Neuronal stem cell (in vitro differentiated cells): ENCODE results near the gene RPS19BP1.

Experiments used
- DNase-seq: peaks from one replicate; pipeline ENCODE4 v3.0.0-alpha.2; 2013; ENCODE audit warnings: low spot score
- H2AFZ ChIP-seq: one replicate; pipeline ENCODE4 v1.6.1; 2013; ENCODE audit warnings: mild to moderate bottlenecking, low read length, inconsistent platforms
- H2AK5ac ChIP-seq: 2 replicates; pipeline ENCODE4 v1.6.1; 2013; ENCODE audit warnings: low read depth, mild to moderate bottlenecking, inconsistent platforms, low read length, moderate library complexity, mixed read lengths
- H2BK120ac ChIP-seq: 2 replicates; pipeline ENCODE4 v1.6.1; 2013; ENCODE audit warnings: low read depth, mild to moderate bottlenecking, inconsistent platforms, low read length, moderate library complexity, mixed read lengths
- H2BK12ac ChIP-seq: one replicate; pipeline ENCODE4 v1.6.1; 2013; ENCODE audit warnings: low read length, inconsistent platforms
- H2BK15ac ChIP-seq: 2 replicates; pipeline ENCODE4 v1.6.1; 2013; ENCODE audit warnings: mild to moderate bottlenecking, low read length, inconsistent platforms, mixed read lengths
- H2BK5ac ChIP-seq: one replicate; pipeline ENCODE4 v1.6.1; 2013; ENCODE audit warnings: inconsistent platforms, mild to moderate bottlenecking, low read length, moderate library complexity
- H3K14ac ChIP-seq: one replicate; pipeline ENCODE4 v1.6.1; 2013; ENCODE audit warnings: low read length, inconsistent platforms
- H3K18ac ChIP-seq: 2 replicates; pipeline ENCODE4 v1.6.1; 2013; ENCODE audit warnings: low read length, inconsistent platforms
- H3K23ac ChIP-seq: 2 replicates; pipeline ENCODE4 v1.6.1; 2013; ENCODE audit warnings: low read depth, mild to moderate bottlenecking, mixed read lengths, low read length, inconsistent platforms; ENCODE audit not compliant: poor library complexity
- H3K27ac ChIP-seq: replicated peaks from 3 replicates; pipeline ENCODE4 v1.5.1; 2013; ENCODE audit warnings: low read length, inconsistent platforms
- H3K27me3 ChIP-seq, 3 experiments: 2 replicates each; pipeline ENCODE4 v1.6.1; 2013; ENCODE audit warnings: low read length in 3 of 3, mild to moderate bottlenecking in 2 of 3, inconsistent platforms in 1 of 3, low read depth in 1 of 3, mixed read lengths in 1 of 3, moderate library complexity in 1 of 3; ENCODE audit not compliant: control insufficient read depth in 3 of 3, insufficient read depth in 3 of 3
- H3K36me3 ChIP-seq, 2 donors: replicated peaks in 1 of 2; 2 replicates each; pipeline ENCODE4 v1.6.1; 2013; ENCODE audit warnings: low read length in 2 of 2; ENCODE audit not compliant: control insufficient read depth in 2 of 2, insufficient read depth in 2 of 2
- H3K4ac ChIP-seq: 2 replicates; pipeline ENCODE4 v1.6.1; 2013; ENCODE audit warnings: inconsistent platforms, mild to moderate bottlenecking, low read length, moderate library complexity
- H3K4me1 ChIP-seq, 2 donors: 1 replicate in 1 of 2; 2 replicates in 1 of 2; pipeline ENCODE4 v1.6.1; 2013; ENCODE audit warnings: low read length in 2 of 2, low read depth in 1 of 2; ENCODE audit not compliant: control insufficient read depth in 2 of 2, insufficient read depth in 1 of 2
- H3K4me2 ChIP-seq: one replicate; pipeline ENCODE4 v1.6.1; 2013; ENCODE audit warnings: mild to moderate bottlenecking, low read length, inconsistent platforms; ENCODE audit not compliant: insufficient read depth, poor library complexity, severe bottlenecking
- H3K4me3 ChIP-seq, 2 donors: 2 replicates each; pipeline ENCODE4 v1.5.1; 2013; ENCODE audit warnings: low read length in 2 of 2, mild to moderate bottlenecking in 2 of 2, inconsistent platforms in 1 of 2, moderate library complexity in 1 of 2
- H3K79me1 ChIP-seq: one replicate; pipeline ENCODE4 v1.6.1; 2013; ENCODE audit warnings: low read depth, mild to moderate bottlenecking, inconsistent platforms, low read length, moderate library complexity
- H3K9ac ChIP-seq: one replicate; pipeline ENCODE4 v1.6.1; 2013; ENCODE audit warnings: mild to moderate bottlenecking, low read depth, low read length, inconsistent platforms; ENCODE audit not compliant: poor library complexity
- H3K9me3 ChIP-seq, 2 donors: replicated peaks in 1 of 2; 2 replicates each; pipeline versions ENCODE3 to v1.6.1; 2013; ENCODE audit warnings: low read length in 2 of 2, mild to moderate bottlenecking in 2 of 2, inconsistent platforms in 1 of 2, low read depth in 1 of 2, mixed read lengths in 1 of 2, moderate library complexity in 1 of 2; ENCODE audit not compliant: control insufficient read depth in 2 of 2, insufficient read depth in 1 of 2
- H4K8ac ChIP-seq: one replicate; pipeline ENCODE4 v1.6.1; 2013; ENCODE audit warnings: low read depth, mild to moderate bottlenecking, inconsistent platforms, low read length, moderate library complexity
- H4K91ac ChIP-seq: one replicate; pipeline ENCODE4 v1.6.1; 2013; ENCODE audit warnings: low read length, low read depth, mild to moderate bottlenecking, inconsistent platforms; ENCODE audit not compliant: poor library complexity
- WGBS, 2 donors: extraction: QIAGEN DNeasy Blood & Tissue Kit; methylation state at CpG; one replicate each; pipeline ENCODE4 v1.1.7; 2013; ENCODE audit warnings: missing lambda C conversion rate in 2 of 2, mixed read lengths in 1 of 2; ENCODE audit not compliant: insufficient read length in 2 of 2, insufficient replicate concordance in 1 of 2; ENCODE audit errors: extremely low coverage in 2 of 2; 5-methylcytosine and 5-hydroxymethylcytosine counted together

Gene RPS19BP1

DNA sequence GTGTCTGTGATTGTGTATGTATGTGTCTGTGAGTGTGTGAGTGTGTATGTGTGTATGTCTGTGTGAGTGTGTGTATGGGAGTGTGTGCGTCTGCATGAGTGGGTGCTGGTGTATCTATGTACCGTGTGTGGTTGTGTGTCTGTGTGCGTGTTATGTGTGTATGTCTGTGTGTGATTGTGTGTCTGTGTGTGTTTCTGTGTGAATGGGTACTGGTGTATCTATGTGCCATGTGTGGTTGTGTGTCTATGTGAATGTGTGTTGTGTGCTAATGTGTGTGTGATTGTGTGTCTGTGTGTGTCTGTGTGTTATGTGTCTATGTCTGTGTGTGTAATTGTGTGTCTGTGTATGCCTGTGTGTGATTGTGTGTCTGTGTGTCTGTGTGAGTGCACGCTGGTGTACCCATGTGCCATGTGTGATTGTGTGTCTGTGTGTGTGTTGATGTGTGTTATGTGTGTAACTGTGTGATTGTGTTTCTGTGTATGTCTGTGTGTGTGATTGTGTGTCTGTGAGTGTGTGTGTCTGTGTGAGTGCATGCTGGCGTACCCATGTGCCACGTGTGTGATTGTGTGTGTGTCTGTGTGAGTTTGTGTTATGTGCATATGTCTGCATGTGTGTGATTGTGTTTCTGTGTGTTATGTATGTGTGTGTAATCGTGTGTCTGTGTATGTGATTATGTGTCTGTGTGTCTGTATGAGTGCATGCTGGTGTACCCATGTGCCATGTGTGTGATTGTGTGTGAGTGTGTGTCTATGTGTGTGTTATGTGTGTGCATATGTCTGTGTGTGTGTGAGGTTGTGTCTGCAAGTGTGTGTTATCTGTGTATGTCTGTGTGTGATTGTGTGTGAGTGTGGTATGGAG, 31.3 kb upstream of the RPS19BP1 start:
- no peak overlapping the region for H3K27ac ChIP-seq

DNA sequence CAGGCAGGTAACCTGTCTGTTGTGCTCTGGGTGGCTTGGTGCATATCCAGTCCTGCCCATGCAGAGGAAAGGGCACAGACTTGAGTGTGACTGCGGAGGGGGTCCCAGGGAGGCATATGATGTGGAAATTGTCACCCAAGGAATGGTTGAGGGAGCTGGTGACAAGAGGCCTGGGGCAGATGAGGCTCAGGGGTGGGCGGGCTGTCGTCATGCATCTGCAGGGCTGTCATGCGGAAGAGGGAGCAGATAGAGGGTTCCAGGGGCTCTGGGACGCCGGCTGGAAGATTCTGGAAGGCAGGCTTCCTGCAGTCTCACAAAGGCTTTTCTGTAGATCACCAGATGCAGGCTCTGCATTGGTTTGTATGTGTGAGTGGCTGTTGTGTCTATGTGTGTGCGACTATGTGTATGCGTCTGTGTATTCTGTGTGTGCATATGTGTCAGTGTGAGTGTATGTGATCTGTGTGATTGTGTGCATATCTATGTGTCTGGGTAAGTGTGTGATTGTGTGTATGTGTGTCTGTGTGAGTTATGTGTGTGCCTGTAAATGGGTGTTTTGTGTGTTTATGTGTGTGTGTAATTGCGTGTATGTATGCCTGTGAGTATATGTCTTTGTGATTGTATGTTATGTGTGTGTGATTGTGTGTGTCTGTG, 30.4 kb upstream of the RPS19BP1 start:
- peak overlapping the region in 1 of 2 donors; percentile 39 for H3K4me3 ChIP-seq
- no peak overlapping the region for H4K91ac ChIP-seq
- peaks cover 0 to 11% of the 10 kb centered on the region in 2 donors for H3K9me3 ChIP-seq
- no peak overlapping the region for H2BK15ac ChIP-seq
- no peak overlapping the region for H3K4ac ChIP-seq
- no peak overlapping the region for H3K18ac ChIP-seq
- H2BK12ac ChIP-seq: peak overlapping the region; percentile 69
- H3K4me1 ChIP-seq: peaks cover 0 to 7% of the 10 kb centered on the region in 2 donors
- no peak overlapping the region for H2BK120ac ChIP-seq
- H3K79me1 ChIP-seq: no peaks in the 10 kb centered on the region
- H3K27ac ChIP-seq: no peak overlapping the region
- H3K36me3 ChIP-seq: peaks cover 0 to 3% of the 10 kb centered on the region in 2 donors
- H3K23ac ChIP-seq: no peak overlapping the region
- H2AK5ac ChIP-seq: no peak overlapping the region
- H2BK5ac ChIP-seq: no peak overlapping the region
- no peak overlapping the region for H3K9ac ChIP-seq
- no peak overlapping the region for H4K8ac ChIP-seq
- peak overlapping the region; percentile 49 for H3K14ac ChIP-seq
- H3K4me2 ChIP-seq: no peak overlapping the region
- H3K27me3 ChIP-seq: peaks cover 0 to 44% (median 29%) of the 10 kb centered on the region in 3 experiments
- no peak overlapping the region for H2AFZ ChIP-seq
- WGBS, 2 donors: 93% methylated on average over 1 of the region's 9 CpGs; no CpG with 5 or more reads in 1 of the 2 donors
- no peak for DNase-seq

More for the DNA sequence above, 31.3 kb upstream of the RPS19BP1 start:
- Histone ChIP-seq H3K27me3 (peaks cover 0 to 36% (median 21%) of the 10 kb centered on the region in 3 experiments), H2BK5ac (no peak overlapping the region), H3K4me3 (peak overlapping the region in 1 of 2 donors; percentile 7), H3K4ac (no peak overlapping the region), H3K4me1 (peaks cover 0 to 7% of the 10 kb centered on the region in 2 donors), H3K18ac (no peak overlapping the region), H3K14ac (peak overlapping the region; percentile 49), H2AFZ (no peak overlapping the region), H4K91ac (peak overlapping the region; percentile 0), H3K79me1 (no peaks in the 10 kb centered on the region), H3K4me2 (no peak overlapping the region), H2BK15ac (no peak overlapping the region), H3K9ac (peak overlapping the region; percentile 53), H2BK120ac (no peak overlapping the region), H2BK12ac (no peak overlapping the region), H3K9me3 (peaks cover 0 to 11% of the 10 kb centered on the region in 2 donors), H4K8ac (no peak overlapping the region), H2AK5ac (no peak overlapping the region), H3K23ac (peak overlapping the region; percentile 1), H3K36me3 (peaks cover 0 to 3% of the 10 kb centered on the region in 2 donors)
- DNase-seq: no peak
- WGBS, 2 donors: no CpG with 5 or more reads among the region's 7 CpGs

- Histone ChIP-seq H4K8ac (no peak overlapping the region), H3K9me3 (peaks cover 0 to 9% of the 10 kb centered on the region in 2 donors), H2AFZ (no peak overlapping the region), H2AK5ac (no peak overlapping the region), H3K14ac (no peak overlapping the region), H3K23ac (peak overlapping the region; percentile 43), H2BK15ac (no peak overlapping the region), H3K27me3 (peaks cover 6 to 69% (median 53%) of the 10 kb centered on the region in 3 experiments), H3K4ac (no peak overlapping the region), H2BK120ac (no peak overlapping the region), H4K91ac (no peak overlapping the region), H3K36me3 (peaks cover 0 to 3% of the 10 kb centered on the region in 2 donors), H3K4me2 (no peak overlapping the region), H3K79me1 (no peaks in the 10 kb centered on the region), H3K9ac (no peak overlapping the region), H3K18ac (no peak overlapping the region), H2BK5ac (no peak overlapping the region), H2BK12ac (no peak overlapping the region), H3K4me1 (peaks cover 0 to 7% of the 10 kb centered on the region in 2 donors), H3K27ac (no peak overlapping the region), H3K4me3 (no peak overlapping the region)
- no CpG with 5 or more reads among the region's 6 CpGs for WGBS, 2 donors
- no peak for DNase-seq
These were observed 27.6 kb upstream of the RPS19BP1 start for GRCh38 chr22:39560127-39560526.
